Activated T-cell treated with anti-CD3 and anti-CD28 coated beads, Interleukin-2, amount 50 U/mL, for 24 hours (primary cell): ENCODE results near the gene ETV7.
A peak's percentile ranks its signal among the peaks of the same experiment; 100 is the strongest.
"Not testable (repeated sequence)": the region's sequence is repeated elsewhere in the genome, so short reads cannot be mapped to it uniquely, and the experiment has no call there.

Experiments used
- DNase-seq: peaks from one replicate; pipeline ENCODE4 v3.0.0-alpha.2; 2020
- H3K27ac Mint-ChIP-seq: 2 replicates; pipeline ENCODE4 v1.8.0; 2020; ENCODE audit warnings: mild to moderate bottlenecking, mixed read lengths
- H3K27me3 Mint-ChIP-seq: 2 replicates; pipeline ENCODE4 v1.8.0; 2020; ENCODE audit warnings: mixed read lengths
- H3K36me3 Mint-ChIP-seq: 2 replicates; pipeline ENCODE4 v1.8.0; 2020; ENCODE audit warnings: low read depth, mixed read lengths
- H3K4me1 Mint-ChIP-seq: 2 replicates; pipeline ENCODE4 v1.8.0; 2020; ENCODE audit warnings: low read depth, mixed read lengths
- H3K4me3 Mint-ChIP-seq: 2 replicates; pipeline ENCODE4 v1.8.0; 2020; ENCODE audit warnings: mild to moderate bottlenecking, moderate library complexity, mixed read lengths
- H3K9me3 Mint-ChIP-seq: 2 replicates; pipeline ENCODE4 v1.8.0; 2020; ENCODE audit warnings: mixed read lengths

Gene ETV7

DNA sequence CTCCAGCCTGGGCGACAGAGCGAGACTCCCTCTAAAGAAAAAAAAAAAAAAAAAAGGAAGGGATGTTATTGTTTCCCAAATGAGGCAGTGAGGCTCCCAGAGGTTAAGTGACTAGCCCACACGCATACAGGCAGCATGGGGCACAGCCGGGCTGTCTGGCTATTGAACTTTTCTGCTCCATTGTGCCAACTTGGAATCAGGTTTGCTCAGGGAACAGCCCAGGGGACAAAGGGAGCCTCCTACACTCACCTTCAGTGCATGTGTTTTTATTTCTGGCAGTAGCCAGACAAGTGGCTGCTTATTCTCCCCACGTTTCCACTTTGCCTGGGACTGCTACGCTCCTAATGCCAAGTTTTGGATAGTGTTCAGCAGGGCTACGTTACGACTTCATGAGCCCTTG lies 10.7 kb downstream of the ETV7 start:
- DNase-seq, result peak; percentile 7
- H3K27me3 Mint-ChIP-seq, result peaks cover 5% of the 10 kb centered on the region
- H3K9me3 Mint-ChIP-seq, result no peaks in the 10 kb centered on the region
- H3K27ac Mint-ChIP-seq, result no peak overlapping the region
- H3K36me3 Mint-ChIP-seq, result no peaks in the 10 kb centered on the region
- H3K4me3 Mint-ChIP-seq, result no peak overlapping the region
- H3K4me1 Mint-ChIP-seq, result no peaks in the 10 kb centered on the region

DNA sequence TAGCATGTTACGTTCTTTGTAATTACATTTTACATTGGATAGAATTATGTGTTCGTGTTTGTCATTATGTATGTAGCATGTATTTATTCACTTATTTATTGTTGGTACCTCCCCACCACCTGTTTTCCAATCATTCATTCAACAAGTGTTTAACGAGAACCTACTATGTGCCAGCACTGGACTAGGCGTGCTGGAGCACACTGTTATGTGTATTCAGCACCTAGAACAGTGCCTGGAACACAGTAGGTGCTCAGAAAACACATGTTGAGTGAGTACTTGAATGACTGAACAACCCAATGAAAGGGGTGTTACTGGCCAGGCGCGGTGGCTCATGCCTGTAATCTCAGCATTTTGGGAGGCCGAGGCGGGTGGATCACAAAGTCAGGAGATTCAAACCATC lies 11.3 kb downstream of the ETV7 start:
- Mint-ChIP-seq H3K9me3 (no peaks in the 10 kb centered on the region), H3K27ac (no peak overlapping the region), H3K36me3 (no peaks in the 10 kb centered on the region), H3K27me3 (peaks cover 5% of the 10 kb centered on the region), H3K4me3 (no peak overlapping the region), H3K4me1 (no peaks in the 10 kb centered on the region)
- DNase-seq, result peak; percentile 5

DNA sequence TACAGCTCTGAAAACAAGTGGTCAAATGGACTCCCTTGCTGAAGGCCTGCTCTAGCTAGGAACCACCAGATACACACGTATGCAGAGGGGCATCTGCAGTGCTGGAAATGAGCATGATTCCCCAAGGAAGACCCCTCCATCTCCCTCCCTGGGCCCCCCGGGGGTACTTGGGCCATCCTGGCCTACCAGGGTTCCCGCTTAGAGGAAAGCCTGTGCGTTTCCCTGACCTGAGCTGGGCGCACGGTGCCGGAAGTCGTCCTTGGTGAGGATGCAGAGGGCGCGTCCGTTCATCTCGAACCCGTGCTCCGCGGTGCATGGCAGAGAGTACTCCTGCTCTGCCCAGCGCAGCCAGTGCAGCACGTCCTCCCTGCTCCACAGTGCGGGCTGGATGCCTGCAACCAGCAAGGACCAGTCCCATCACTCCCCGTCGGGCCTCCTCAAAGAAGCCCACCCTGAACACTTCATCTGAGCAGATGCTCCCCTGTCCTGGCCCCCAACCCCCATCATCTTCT lies 11.8 kb downstream of the ETV7 start:
- H3K4me3 Mint-ChIP-seq, result no peak overlapping the region
- H3K36me3 Mint-ChIP-seq, result no peaks in the 10 kb centered on the region
- H3K4me1 Mint-ChIP-seq, result no peaks in the 10 kb centered on the region
- peak; percentile 12 for DNase-seq
- H3K27me3 Mint-ChIP-seq, result peaks cover 5% of the 10 kb centered on the region
- H3K9me3 Mint-ChIP-seq, result no peaks in the 10 kb centered on the region
- no peak overlapping the region for H3K27ac Mint-ChIP-seq

- Mint-ChIP-seq H3K36me3 (no peaks in the 10 kb centered on the region), H3K4me3 (no peak overlapping the region), H3K27ac (no peak overlapping the region), H3K27me3 (peaks cover 5% of the 10 kb centered on the region), H3K9me3 (no peaks in the 10 kb centered on the region), H3K4me1 (no peaks in the 10 kb centered on the region)
- no peak for DNase-seq
These were observed 12.5 kb downstream of the ETV7 start for GRCh38 chr6:36374972-36375371.

GRCh38 chr6:36374194-36374593 lies 13.3 kb downstream of the ETV7 start:
- DNase-seq, result no peak
- H3K27me3 Mint-ChIP-seq, result peaks cover 5% of the 10 kb centered on the region
- H3K27ac Mint-ChIP-seq, result no peak overlapping the region
- no peaks in the 10 kb centered on the region for H3K4me1 Mint-ChIP-seq
- no peaks in the 10 kb centered on the region for H3K9me3 Mint-ChIP-seq
- H3K36me3 Mint-ChIP-seq, result no peaks in the 10 kb centered on the region
- H3K4me3 Mint-ChIP-seq, result no peak overlapping the region

- Mint-ChIP-seq H3K9me3 (no peaks in the 10 kb centered on the region), H3K27me3 (peaks cover 5% of the 10 kb centered on the region), H3K4me1 (no peaks in the 10 kb centered on the region), H3K4me3 (no peak overlapping the region), H3K27ac (no peak overlapping the region), H3K36me3 (no peaks in the 10 kb centered on the region)
- no peak for DNase-seq
These were observed 14.0 kb downstream of the ETV7 start for GRCh38 chr6:36373368-36374019.

DNA sequence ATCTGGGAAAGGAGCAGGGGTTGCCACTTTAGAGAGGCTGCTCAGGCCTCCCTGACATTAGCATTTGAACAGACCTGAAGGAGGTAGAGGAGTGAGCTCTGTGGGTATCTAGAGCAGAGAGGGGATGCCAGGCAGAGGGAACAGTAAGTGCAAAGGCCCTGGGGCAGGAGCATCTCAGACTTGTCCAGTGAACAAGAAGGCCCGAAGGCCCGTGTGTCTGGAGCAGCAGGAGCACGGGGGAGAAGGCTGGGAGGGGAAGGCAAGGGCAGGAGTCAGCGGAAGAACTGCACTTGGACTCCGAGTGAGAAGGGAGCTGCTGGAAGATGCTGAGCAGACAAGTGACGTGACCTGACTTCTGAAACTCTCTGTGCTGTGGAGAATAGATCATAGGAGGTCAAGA lies 15.4 kb downstream of the ETV7 start:
- Mint-ChIP-seq H3K36me3 (no peaks in the 10 kb centered on the region), H3K9me3 (no peaks in the 10 kb centered on the region), H3K27ac (no peak overlapping the region), H3K4me1 (no peaks in the 10 kb centered on the region), H3K4me3 (no peak overlapping the region), H3K27me3 (peaks cover 5% of the 10 kb centered on the region)
- no peak for DNase-seq

GRCh38 chr6:36371211-36371610 lies 16.3 kb downstream of the ETV7 start:
- Mint-ChIP-seq H3K9me3 (no peaks in the 10 kb centered on the region), H3K36me3 (no peaks in the 10 kb centered on the region), H3K27me3 (peaks cover 5% of the 10 kb centered on the region), H3K4me3 (no peak overlapping the region), H3K27ac (no peak overlapping the region), H3K4me1 (no peaks in the 10 kb centered on the region)
- no peak for DNase-seq

DNA sequence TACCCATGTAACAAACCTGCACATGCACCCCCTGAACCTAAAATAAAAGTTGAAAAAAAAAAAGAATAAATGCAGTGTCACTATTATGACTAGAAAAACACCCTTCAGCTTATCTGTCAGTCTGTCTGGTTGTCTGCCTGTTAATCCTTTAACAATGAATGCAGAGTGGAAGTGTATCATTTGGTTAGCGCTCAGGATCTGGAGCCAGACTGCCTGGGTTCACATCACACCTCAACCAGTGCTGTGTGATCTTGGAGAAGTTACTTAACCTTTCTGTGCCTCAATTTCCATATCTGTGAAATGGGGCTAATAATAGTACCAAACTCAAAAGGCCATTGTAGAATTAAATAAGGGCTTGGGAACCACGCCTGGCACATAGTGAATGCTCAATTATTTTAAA lies 16.8 kb downstream of the ETV7 start:
- Mint-ChIP-seq H3K4me1 (no peaks in the 10 kb centered on the region), H3K9me3 (no peaks in the 10 kb centered on the region), H3K27me3 (peaks cover 5% of the 10 kb centered on the region), H3K36me3 (no peaks in the 10 kb centered on the region), H3K4me3 (no peak overlapping the region), H3K27ac (no peak overlapping the region)
- no peak for DNase-seq

DNA sequence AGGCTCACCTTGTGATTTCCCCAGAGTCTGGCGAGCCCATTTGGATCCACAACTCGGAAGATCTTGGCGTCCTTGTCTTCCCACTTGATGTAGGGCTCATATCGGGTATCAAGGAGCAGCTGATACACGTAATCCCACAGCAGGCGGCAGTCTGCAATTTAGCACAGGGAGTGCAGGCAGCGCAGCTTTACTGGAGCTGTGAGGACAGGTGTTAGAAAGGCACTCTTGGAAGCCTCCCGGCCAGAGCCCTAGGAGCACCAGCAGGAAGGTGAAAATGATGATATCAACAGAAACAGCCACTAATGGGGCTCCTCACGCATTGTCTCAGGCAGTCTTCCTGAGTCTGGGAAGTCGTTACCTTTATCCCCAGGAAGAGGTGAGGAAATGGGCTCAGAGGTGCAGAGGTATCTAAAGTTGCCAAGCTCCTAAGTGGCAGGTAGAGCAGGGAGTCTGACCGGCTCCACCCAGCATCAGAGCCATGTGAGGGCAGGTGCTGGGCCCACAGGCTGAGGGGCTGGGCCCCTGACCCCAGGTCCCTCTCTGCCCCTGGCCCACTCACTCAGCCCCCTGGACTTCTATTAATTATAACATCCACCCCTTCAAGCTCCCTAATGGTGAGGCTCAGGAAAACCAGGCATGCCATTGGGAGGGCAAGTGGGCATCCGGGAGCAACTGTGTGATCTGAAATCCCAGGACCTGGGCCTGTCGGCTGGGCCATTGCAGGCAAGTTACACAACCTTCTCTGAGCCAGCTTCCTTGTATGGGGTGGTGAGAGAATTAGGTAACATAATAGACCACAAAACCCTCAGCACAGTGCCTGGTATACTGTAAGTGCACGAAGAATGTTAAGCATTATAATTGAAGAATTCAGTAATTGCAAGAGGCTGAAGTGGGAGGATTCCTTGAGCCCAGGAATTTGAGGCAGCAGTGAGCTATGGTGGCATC lies 18.3 kb downstream of the ETV7 start:
- no peak overlapping the region for H3K4me3 Mint-ChIP-seq
- H3K4me1 Mint-ChIP-seq, result no peaks in the 10 kb centered on the region
- no peaks in the 10 kb centered on the region for H3K36me3 Mint-ChIP-seq
- peaks cover 5% of the 10 kb centered on the region for H3K27me3 Mint-ChIP-seq
- H3K9me3 Mint-ChIP-seq, result no peaks in the 10 kb centered on the region
- no peak overlapping the region for H3K27ac Mint-ChIP-seq
- DNase-seq, result no peak

DNA sequence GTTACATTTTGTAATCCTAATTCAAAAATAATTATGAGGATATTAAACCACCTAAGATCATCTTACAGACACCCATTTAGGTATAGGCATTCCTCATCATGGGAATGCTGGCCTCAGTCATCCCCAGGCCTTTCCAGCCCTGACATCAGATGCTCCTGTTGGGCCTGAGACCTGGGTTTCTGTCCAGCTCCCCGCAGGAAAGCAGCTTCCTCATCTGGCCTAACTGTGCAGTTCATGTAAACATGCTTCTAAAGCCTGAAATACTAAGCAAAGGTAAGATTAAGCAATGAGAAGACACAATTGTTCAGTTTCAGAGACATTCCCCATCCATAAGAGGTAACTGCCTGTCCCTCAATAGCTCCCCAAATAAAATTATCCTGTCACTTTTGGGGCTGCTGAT lies 19.0 kb downstream of the ETV7 start:
- Mint-ChIP-seq H3K27ac (no peak overlapping the region), H3K9me3 (no peaks in the 10 kb centered on the region), H3K27me3 (peaks cover 5% of the 10 kb centered on the region), H3K36me3 (no peaks in the 10 kb centered on the region), H3K4me3 (no peak overlapping the region), H3K4me1 (no peaks in the 10 kb centered on the region)
- DNase-seq, result no peak

- Mint-ChIP-seq H3K4me3 (no peak overlapping the region), H3K27me3 (peaks cover 5% of the 10 kb centered on the region), H3K36me3 (no peaks in the 10 kb centered on the region), H3K27ac (no peak overlapping the region), H3K9me3 (no peaks in the 10 kb centered on the region), H3K4me1 (no peaks in the 10 kb centered on the region)
- no peak for DNase-seq
These were observed 19.7 kb downstream of the ETV7 start for GRCh38 chr6:36367743-36368142.

- no peak for DNase-seq
- no peaks in the 10 kb centered on the region for H3K4me1 Mint-ChIP-seq
These were observed 22.6 kb downstream of the ETV7 start for GRCh38 chr6:36364669-36365479.

GRCh38 chr6:36364061-36364635 lies 23.3 kb downstream of the ETV7 start:
- H3K9me3 Mint-ChIP-seq, H3K36me3 Mint-ChIP-seq: not testable (repeated sequence)

More at GRCh38 chr6:36364669-36365479, 22.6 kb downstream of the ETV7 start:
- no peak overlapping the region for H3K27ac Mint-ChIP-seq
- no peaks in the 10 kb centered on the region for H3K36me3 Mint-ChIP-seq
- H3K4me3 Mint-ChIP-seq, result no peak overlapping the region
- H3K27me3 Mint-ChIP-seq, result no peaks in the 10 kb centered on the region
- no peaks in the 10 kb centered on the region for H3K9me3 Mint-ChIP-seq

More at GRCh38 chr6:36364061-36364635, 23.3 kb downstream of the ETV7 start:
- not testable (repeated sequence) for DNase-seq, H3K4me3 Mint-ChIP-seq, H3K27me3 Mint-ChIP-seq, H3K27ac Mint-ChIP-seq, H3K4me1 Mint-ChIP-seq
